ENCODE results near the gene MIOX. TPM values are rescaled to one million over a fixed set of nuclear protein-coding genes. Genes with fewer than 3 reads are reported as not detected.

The MIOX gene
- total RNA-seq, 1 experiment from 2014 or later, result 0.39 TPM

GRCh38 chr22:50441428-50441993, 45.1 kb upstream of the MIOX start:
- Histone ChIP-seq H3K79me2 (ENCODE audit: insufficient read depth, low read length) (no peaks in the 10 kb centered on the region), H3K9me3 (ENCODE audit: control insufficient read depth in 1 of 2, insufficient read depth in 1 of 2, low read depth in 1 of 2, low read length in 2 of 2) (no peaks in the 10 kb centered on the region), H3K4me2 (ENCODE audit: low read length) (no peak overlapping the region), H3K4me3 (replicated peaks in 1 of 2; ENCODE audit: low read depth in 1 of 2, low read length in 2 of 2) (no peak overlapping the region), H4K20me1 (ENCODE audit: insufficient read depth) (no peaks in the 10 kb centered on the region), H2AFZ (ENCODE audit: low read depth, low read length, poor library complexity, severe bottlenecking) (no peak overlapping the region), H3K36me3 (ENCODE audit: control insufficient read depth in 1 of 2, insufficient read depth in 2 of 2, low read length in 2 of 2) (peaks cover 3 to 8% of the 10 kb centered on the region in 2 experiments; a peak in 2 of 4 replicates), H3K27me3 (ENCODE audit: insufficient read depth, low read length) (no peaks in the 10 kb centered on the region), H3K27ac (ENCODE audit: low read depth, low read length) (no peak overlapping the region; the same call in 1 of the 2 replicates), H3K9me2 (ENCODE audit: insufficient read depth) (no peaks in the 10 kb centered on the region), H3K9ac (ENCODE audit: low read length) (no peak overlapping the region), H3K4me1 (ENCODE audit: control insufficient read depth in 1 of 2, insufficient read depth in 2 of 2, low read length in 2 of 2) (peaks cover 0 to 4% of the 10 kb centered on the region in 2 experiments; a peak in 2 of 4 replicates)
- no peak for ATAC-seq
- TF ChIP-seq FOSL1 (IDR thresholded peaks at IDR 0.05; ENCODE audit: low read depth) (no peak), EZH2phosphoT487 (IDR thresholded peaks at IDR 0.05; ENCODE audit: borderline replicate concordance) (no peak), TCF7L2 (IDR thresholded peaks at IDR 0.05; ENCODE audit: borderline replicate concordance, extremely low read depth, insufficient read depth, insufficient read length) (no peak), SP1 (IDR thresholded peaks at IDR 0.05; ENCODE audit: low read depth) (no peak), REST (IDR thresholded peaks at IDR 0.05; ENCODE audit: low read depth) (no peak), SIN3A (IDR thresholded peaks at IDR 0.05; ENCODE audit: low read depth) (no peak), ZFX (IDR thresholded peaks at IDR 0.05) (no peak), ZBTB33 (IDR thresholded peaks at IDR 0.05; ENCODE audit: extremely low read depth, insufficient replicate concordance, low read length) (no peak), CEBPB (IDR thresholded peaks at IDR 0.05; ENCODE audit: low read depth) (no peak), EZH2 (IDR thresholded peaks at IDR 0.05) (no peak), ATF3 (IDR thresholded peaks at IDR 0.05) (no peak), ELF1 (IDR thresholded peaks at IDR 0.05; ENCODE audit: borderline replicate concordance, low read depth) (no peak), SRF (IDR thresholded peaks at IDR 0.05; ENCODE audit: low read depth) (no peak), CBX3 (IDR thresholded peaks at IDR 0.05; ENCODE audit: low read depth) (no peak), ZNF274 (IDR thresholded peaks at IDR 0.05; ENCODE audit: low read depth, low read length) (no peak), POLR2AphosphoS5 (IDR thresholded peaks at IDR 0.05; ENCODE audit: low read depth, low read length) (no peak), RAD21 (IDR thresholded peaks at IDR 0.05; ENCODE audit: low read depth) (no peak), CTCF (IDR thresholded peaks at IDR 0.05 in 2 of 3, conservative IDR thresholded peaks at IDR 0.05 in 1 of 3; ENCODE audit: borderline replicate concordance in 1 of 3, insufficient read depth in 1 of 3, low read depth in 2 of 3, low read length in 2 of 3) (no peak), EGR1 (IDR thresholded peaks at IDR 0.05; ENCODE audit: low read depth) (no peak)
- TF ChIP-seq, protein P1, sequence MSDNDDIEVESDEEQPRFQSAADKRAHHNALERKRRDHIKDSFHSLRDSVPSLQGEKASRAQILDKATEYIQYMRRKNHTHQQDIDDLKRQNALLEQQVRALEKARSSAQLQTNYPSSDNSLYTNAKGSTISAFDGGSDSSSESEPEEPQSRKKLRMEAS (IDR thresholded peaks at IDR 0.05), result no peak
- DNase-seq (ENCODE audit: low read depth, low spot score), result no peak
- ChIA-PET CTCF (no interaction called here), POLR2A (no interaction called here), RAD21 (ENCODE audit: low non-redundant PET in 1 of 2, low total read pairs in 2 of 2, uncharacterized antibody in 2 of 2, unreplicated experiment in 2 of 2) (no interaction called here)
- intact Hi-C loops (cut with micrococcal nuclease), result no loop called here
- no TSS peak for BruUV-seq (replicated peaks)
